GM20000 (cell line): ENCODE data around the gene TMEM253.

Experiments used
- DNase-seq: peaks from one replicate; pipeline ENCODE4 v3.0.0; 2012; ENCODE audit warnings: low spot score
- CTCF ChIP-seq: IDR thresholded peaks from 2 replicates; pipeline ENCODE4 v1.5.1; 2012; ENCODE audit warnings: mild to moderate bottlenecking, control low read depth; ENCODE audit errors: extremely low read depth, missing control alignments

TMEM253 gene

GRCh38 chr14:21066882-21067502 lies 33.9 kb upstream of the TMEM253 start:
- TF ChIP-seq CTCF: no peak
- DNase-seq: peak; percentile 39

GRCh38 chr14:21068521-21069387 lies 32.1 kb upstream of the TMEM253 start:
- peak; percentile 78 for DNase-seq
- peak; percentile 27 for TF ChIP-seq CTCF

- peak; percentile 30 for DNase-seq
- no peak for TF ChIP-seq CTCF
Measured at GRCh38 chr14:21069388-21070082, 31.3 kb upstream of the TMEM253 start.

- TF ChIP-seq CTCF: no peak
- DNase-seq: peak; percentile 70
Measured at GRCh38 chr14:21070083-21070609, 30.7 kb upstream of the TMEM253 start, which contains the start of gene ARHGEF40. Gene ARHGEF40, plus strand, starts transcription at chr14:21070304. Its CDS starts 93 bp downstream, at chr14:21070397.

- no peak for TF ChIP-seq CTCF
- DNase-seq: peak; percentile 70
Measured at GRCh38 chr14:21070610-21071224, 30.1 kb upstream of the TMEM253 start.

- peak; percentile 93 for DNase-seq
- TF ChIP-seq CTCF: no peak
Measured at GRCh38 chr14:21071225-21072030, 29.4 kb upstream of the TMEM253 start.
